Measurements from ENCODE around the gene TTLL13.
"Not testable (repeated sequence)": the region's sequence is repeated elsewhere in the genome, so short reads cannot be mapped to it uniquely, and the experiment has no call there.

Gene TTLL13

GRCh38 chr15:90259524-90259923 is 10.2 kb downstream of the TTLL13 start:
- no peaks in the 10 kb centered on the region for H4K20me1 ChIP-seq (ENCODE audit: insufficient read depth, low read length)
- H3K4me2 ChIP-seq (ENCODE audit: low read length), result no peak overlapping the region
- H3K27me3 ChIP-seq (ENCODE audit: low read depth, low read length), result no peaks in the 10 kb centered on the region
- H3K9me3 ChIP-seq (ENCODE audit: insufficient read depth, low read length), result no peaks in the 10 kb centered on the region
- H3K36me3 ChIP-seq (replicated peaks; ENCODE audit: low read depth, low read length), result no peaks in the 10 kb centered on the region
- H3K79me2 ChIP-seq (ENCODE audit: low read length), result peaks cover 3% of the 10 kb centered on the region
- no peak overlapping the region for H3K27ac ChIP-seq (ENCODE audit: low read length)
- H2AFZ ChIP-seq (ENCODE audit: low read depth, low read length), result no peak overlapping the region
- no peak for TF ChIP-seq CTCF (IDR thresholded peaks at IDR 0.05; ENCODE audit: low read depth, low read length)
- TF ChIP-seq EZH2phosphoT487 (IDR thresholded peaks at IDR 0.05; ENCODE audit: low read depth), result no peak
- peaks cover 6% of the 10 kb centered on the region for H3K4me1 ChIP-seq (ENCODE audit: low read length)
- H3K4me3 ChIP-seq (ENCODE audit: low read length), result no peak overlapping the region
- H3K9ac ChIP-seq (ENCODE audit: low read length), result no peak overlapping the region

GRCh38 chr15:90260731-90261130 is 11.4 kb downstream of the TTLL13 start:
- not testable (repeated sequence) for H3K36me3 ChIP-seq (replicated peaks; ENCODE audit: low read depth, low read length); H3K4me3 ChIP-seq (ENCODE audit: low read length); H3K9ac ChIP-seq (ENCODE audit: low read length); H3K27me3 ChIP-seq (ENCODE audit: low read depth, low read length); H4K20me1 ChIP-seq (ENCODE audit: insufficient read depth, low read length); H3K4me2 ChIP-seq (ENCODE audit: low read length); H3K9me3 ChIP-seq (ENCODE audit: insufficient read depth, low read length); H2AFZ ChIP-seq (ENCODE audit: low read depth, low read length); H3K4me1 ChIP-seq (ENCODE audit: low read length); H3K27ac ChIP-seq (ENCODE audit: low read length)
- peaks cover 12% of the 10 kb centered on the region for H3K79me2 ChIP-seq (ENCODE audit: low read length)

DNA sequence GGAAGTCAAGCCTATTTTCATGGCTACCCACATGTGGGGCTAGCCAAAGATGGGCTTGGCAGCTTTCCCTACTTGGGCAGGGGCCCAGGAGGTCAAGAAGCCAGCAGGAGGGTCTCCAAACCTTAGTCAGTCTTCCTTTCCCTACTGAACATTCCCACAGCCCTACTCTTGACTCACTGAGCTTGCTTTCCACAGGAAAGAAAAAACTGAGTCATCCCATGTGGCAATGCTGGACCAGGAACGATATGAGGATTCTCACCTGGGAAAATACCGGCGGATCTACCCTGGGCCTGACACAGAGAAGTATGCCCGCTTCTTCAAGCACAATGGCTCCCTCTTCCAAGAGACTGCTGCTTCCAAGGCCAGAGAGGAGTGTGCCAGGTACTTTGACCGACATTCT is 12.5 kb downstream of the TTLL13 start:
- H3K4me2 ChIP-seq (ENCODE audit: low read length), result no peak overlapping the region
- H3K36me3 ChIP-seq (replicated peaks; ENCODE audit: low read depth, low read length), result no peaks in the 10 kb centered on the region
- H3K27ac ChIP-seq (ENCODE audit: low read length), result no peak overlapping the region

DNA sequence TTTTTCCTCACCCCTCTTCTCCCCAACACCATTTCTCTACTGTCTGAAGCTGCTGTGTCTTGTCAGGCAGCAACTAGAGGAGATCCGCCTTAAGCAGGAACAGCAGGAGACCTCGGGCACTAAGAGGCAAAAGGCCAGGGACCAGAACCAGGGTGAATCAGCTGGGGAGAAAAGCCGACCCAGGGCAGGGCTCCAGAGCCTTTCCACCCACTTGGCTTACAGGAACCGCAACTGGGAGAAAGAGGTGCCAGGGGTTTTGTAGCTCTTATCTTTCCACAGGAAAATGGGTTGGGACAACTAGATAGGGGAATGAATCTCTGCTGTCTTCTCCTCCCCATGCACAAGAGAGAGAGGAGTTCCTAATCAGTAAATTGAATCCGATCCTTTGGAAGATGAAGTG is 13.1 kb downstream of the TTLL13 start:
- no peak overlapping the region for H2AFZ ChIP-seq (ENCODE audit: low read depth, low read length)
- H3K4me2 ChIP-seq (ENCODE audit: low read length), result no peak overlapping the region

More for the DNA sequence above, 12.5 kb downstream of the TTLL13 start:
- H3K27me3 ChIP-seq (ENCODE audit: low read depth, low read length), result no peaks in the 10 kb centered on the region
- no peak overlapping the region for H3K4me3 ChIP-seq (ENCODE audit: low read length)
- peaks cover 22% of the 10 kb centered on the region for H3K79me2 ChIP-seq (ENCODE audit: low read length)
- no peaks in the 10 kb centered on the region for H3K9me3 ChIP-seq (ENCODE audit: insufficient read depth, low read length)
- H4K20me1 ChIP-seq (ENCODE audit: insufficient read depth, low read length), result 0 out of 2 replicates have a peak, but pooled peaks cover 3% of the 10 kb centered on the region
- no peak for TF ChIP-seq EZH2phosphoT487 (IDR thresholded peaks at IDR 0.05; ENCODE audit: low read depth)
- no peak for TF ChIP-seq CTCF (IDR thresholded peaks at IDR 0.05; ENCODE audit: low read depth, low read length)
- peaks cover 12% of the 10 kb centered on the region for H3K4me1 ChIP-seq (ENCODE audit: low read length)
- no peak overlapping the region for H3K9ac ChIP-seq (ENCODE audit: low read length)
- no peak overlapping the region for H2AFZ ChIP-seq (ENCODE audit: low read depth, low read length)

More for the DNA sequence above, 13.1 kb downstream of the TTLL13 start:
- TF ChIP-seq EZH2phosphoT487 (IDR thresholded peaks at IDR 0.05; ENCODE audit: low read depth) (no peak), CTCF (IDR thresholded peaks at IDR 0.05; ENCODE audit: low read depth, low read length) (no peak)
- Histone ChIP-seq H3K9ac (ENCODE audit: low read length) (no peak overlapping the region), H3K9me3 (ENCODE audit: insufficient read depth, low read length) (no peaks in the 10 kb centered on the region), H3K27ac (ENCODE audit: low read length) (no peak overlapping the region), H3K4me1 (ENCODE audit: low read length) (peaks cover 17% of the 10 kb centered on the region), H3K27me3 (ENCODE audit: low read depth, low read length) (no peaks in the 10 kb centered on the region), H4K20me1 (ENCODE audit: insufficient read depth, low read length) (0 out of 2 replicates have a peak, but pooled peaks cover 8% of the 10 kb centered on the region), H3K36me3 (replicated peaks; ENCODE audit: low read depth, low read length) (peaks cover 3% of the 10 kb centered on the region), H3K79me2 (ENCODE audit: low read length) (peaks cover 28% of the 10 kb centered on the region), H3K4me3 (ENCODE audit: low read length) (no peak overlapping the region)

All from OCI-LY3 (cell line).